C4-2B (cell line): ENCODE data around the gene PAX6.

Experiments used
- ZFX ChIP-seq: fragments of 450-650 bp; IDR thresholded peaks from 2 replicates; pipeline ENCODE4 v1.6.1; 2017
- TF ChIP-seq, protein P1 (sequence below): fragments of 450-650 bp; conservative IDR thresholded peaks from 2 replicates; pipeline ENCODE4 v1.5.1; 2017; ENCODE audit warnings: mild to moderate bottlenecking

GRCh38 chr11:31803813-31804311 lies 7.3 kb downstream of the PAX6 start:
- TF ChIP-seq, protein P1, sequence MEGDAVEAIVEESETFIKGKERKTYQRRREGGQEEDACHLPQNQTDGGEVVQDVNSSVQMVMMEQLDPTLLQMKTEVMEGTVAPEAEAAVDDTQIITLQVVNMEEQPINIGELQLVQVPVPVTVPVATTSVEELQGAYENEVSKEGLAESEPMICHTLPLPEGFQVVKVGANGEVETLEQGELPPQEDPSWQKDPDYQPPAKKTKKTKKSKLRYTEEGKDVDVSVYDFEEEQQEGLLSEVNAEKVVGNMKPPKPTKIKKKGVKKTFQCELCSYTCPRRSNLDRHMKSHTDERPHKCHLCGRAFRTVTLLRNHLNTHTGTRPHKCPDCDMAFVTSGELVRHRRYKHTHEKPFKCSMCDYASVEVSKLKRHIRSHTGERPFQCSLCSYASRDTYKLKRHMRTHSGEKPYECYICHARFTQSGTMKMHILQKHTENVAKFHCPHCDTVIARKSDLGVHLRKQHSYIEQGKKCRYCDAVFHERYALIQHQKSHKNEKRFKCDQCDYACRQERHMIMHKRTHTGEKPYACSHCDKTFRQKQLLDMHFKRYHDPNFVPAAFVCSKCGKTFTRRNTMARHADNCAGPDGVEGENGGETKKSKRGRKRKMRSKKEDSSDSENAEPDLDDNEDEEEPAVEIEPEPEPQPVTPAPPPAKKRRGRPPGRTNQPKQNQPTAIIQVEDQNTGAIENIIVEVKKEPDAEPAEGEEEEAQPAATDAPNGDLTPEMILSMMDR, result no peak
- no peak for TF ChIP-seq ZFX
